SK-N-SH treated with all-trans-retinoic acid at 6 μM for 48 hours (cell line): ENCODE results near the gene NPFF.
A peak's percentile ranks its signal among the peaks of the same experiment; 100 is the strongest.

Source experiments
- ATAC-seq: fragments of 200-7000 bp; cut with Tn5 transposase; 3 replicates; pipeline ENCODE4 v1.9.1; 2020; ENCODE audit warnings: mild to moderate bottlenecking, moderate library complexity
- BACH2 ChIP-seq: fragments of 250-450 bp; sonication (Bioruptor Pico); IDR thresholded peaks from 2 replicates; pipeline ENCODE4 v1.9.0; 2021; ENCODE audit warnings: mild to moderate bottlenecking, borderline replicate concordance
- CREB5 ChIP-seq: fragments of 250-450 bp; sonication (Bioruptor Pico); IDR thresholded peaks from 2 replicates; pipeline ENCODE4 v1.5.1; 2020; ENCODE audit warnings: low read depth, mild to moderate bottlenecking, moderate library complexity
- CSDC2 ChIP-seq: fragments of 250-450 bp; sonication (Bioruptor Pico); IDR thresholded peaks from 2 replicates; pipeline ENCODE4 v1.5.0; 2020; ENCODE audit warnings: mild to moderate bottlenecking, moderate library complexity
- CSRNP3 ChIP-seq: fragments of 250-450 bp; sonication (Bioruptor Pico); IDR thresholded peaks from 2 replicates; pipeline ENCODE4 v1.5.1; 2021; ENCODE audit warnings: mild to moderate bottlenecking, moderate library complexity
- ESRRG ChIP-seq: fragments of 250-450 bp; sonication (Bioruptor Pico); IDR thresholded peaks from 2 replicates; pipeline ENCODE4 v1.6.1; 2021; ENCODE audit warnings: mild to moderate bottlenecking
- ISL1 ChIP-seq: fragments of 250-450 bp; sonication (Bioruptor Pico); IDR thresholded peaks from 2 replicates; pipeline ENCODE4 v2.1.2; 2022; ENCODE audit warnings: mild to moderate bottlenecking, moderate library complexity
- OSR1 ChIP-seq: fragments of 250-450 bp; sonication (Bioruptor Pico); IDR thresholded peaks from 2 replicates; pipeline ENCODE4 v1.8.0; 2022; ENCODE audit warnings: moderate library complexity, mild to moderate bottlenecking, inconsistent platforms
- PATZ1 ChIP-seq: fragments of 250-450 bp; sonication (Bioruptor Pico); IDR thresholded peaks from 2 replicates; pipeline ENCODE4 v1.8.0; 2020; ENCODE audit warnings: mild to moderate bottlenecking, moderate library complexity, borderline replicate concordance
- POU6F1 ChIP-seq: fragments of 250-450 bp; sonication (Bioruptor Pico); IDR thresholded peaks from 2 replicates; pipeline ENCODE4 v1.8.0; 2021; ENCODE audit warnings: low read depth, mild to moderate bottlenecking, moderate library complexity, borderline replicate concordance
- PPARA ChIP-seq: fragments of 250-450 bp; sonication (Bioruptor Pico); IDR thresholded peaks from 2 replicates; pipeline ENCODE4 v1.5.0; 2020; ENCODE audit warnings: mild to moderate bottlenecking, borderline replicate concordance
- SNAI2 ChIP-seq: fragments of 250-450 bp; sonication (Bioruptor Pico); IDR thresholded peaks from 2 replicates; pipeline ENCODE4 v1.5.0; 2020; ENCODE audit warnings: mild to moderate bottlenecking, moderate library complexity
- TCF4 ChIP-seq: fragments of 250-450 bp; sonication (Bioruptor Pico); IDR thresholded peaks from 2 replicates; pipeline ENCODE4 v1.8.0; 2021; ENCODE audit warnings: mild to moderate bottlenecking, moderate library complexity, borderline replicate concordance
- TOX ChIP-seq: fragments of 250-450 bp; sonication (Bioruptor Pico); IDR thresholded peaks from 2 replicates; pipeline ENCODE4 v1.8.0; 2021; ENCODE audit warnings: mild to moderate bottlenecking, moderate library complexity, borderline replicate concordance
- TSHZ2 ChIP-seq: fragments of 250-450 bp; sonication (Bioruptor Pico); IDR thresholded peaks from 2 replicates; pipeline ENCODE4 v1.5.0; 2020; ENCODE audit warnings: mild to moderate bottlenecking, moderate library complexity
- ZC3H10 ChIP-seq: fragments of 250-450 bp; sonication (Bioruptor Pico); IDR thresholded peaks from 2 replicates; pipeline ENCODE4 v1.5.1; 2021; ENCODE audit warnings: mild to moderate bottlenecking, moderate library complexity
- ZFP30 ChIP-seq: fragments of 450-650 bp; formaldehyde crosslinking; IDR thresholded peaks from 2 replicates; pipeline ENCODE4 v1.5.0; 2022; ENCODE audit warnings: mild to moderate bottlenecking, moderate library complexity
- ZNF565 ChIP-seq: fragments of 450-650 bp; formaldehyde crosslinking; conservative IDR thresholded peaks from 2 replicates; pipeline ENCODE4 v1.5.0; 2020; ENCODE audit warnings: low read depth, mild to moderate bottlenecking, moderate library complexity
- ZNF70 ChIP-seq: fragments of 450-650 bp; formaldehyde crosslinking; IDR thresholded peaks from 2 replicates; pipeline ENCODE4 v1.5.0; 2020; ENCODE audit warnings: mild to moderate bottlenecking, moderate library complexity
- ZNF8 ChIP-seq: fragments of 450-650 bp; formaldehyde crosslinking; IDR thresholded peaks from 2 replicates; pipeline ENCODE4 v1.5.0; 2020; ENCODE audit warnings: mild to moderate bottlenecking, moderate library complexity

NPFF gene

GRCh38 chr12:53482626-53483168 is 24.6 kb downstream of the NPFF start:
- ATAC-seq: peak; percentile 0; the same call in 2 of the 3 replicates
- TF ChIP-seq ZC3H10 (CRISPR knock-in tag) (peak; percentile 26; the same call in 1 of the 2 replicates), SNAI2 (no peak)

GRCh38 chr12:53481939-53482586 is 25.2 kb downstream of the NPFF start:
- peak; percentile 21 for ATAC-seq
- no peak for TF ChIP-seq ZC3H10 (CRISPR knock-in tag)
- no peak for TF ChIP-seq TOX
- no peak for TF ChIP-seq ZFP30
- no peak for TF ChIP-seq ZNF8 (CRISPR knock-in tag)
- no peak for TF ChIP-seq OSR1
- no peak for TF ChIP-seq CSDC2 (CRISPR knock-in tag)
- TF ChIP-seq PATZ1 (CRISPR knock-in tag): no peak
- TF ChIP-seq CSRNP3: no peak
- TF ChIP-seq ZNF565 (CRISPR knock-in tag): no peak
- TF ChIP-seq CREB5 (CRISPR knock-in tag): no peak
- no peak for TF ChIP-seq POU6F1 (CRISPR knock-in tag)
- TF ChIP-seq ESRRG (CRISPR knock-in tag): no peak
- TF ChIP-seq TCF4 (CRISPR knock-in tag): no peak
- TF ChIP-seq ISL1 (CRISPR knock-in tag): no peak
- TF ChIP-seq BACH2 (CRISPR knock-in tag): no peak
- no peak for TF ChIP-seq ZNF70 (CRISPR knock-in tag)
- TF ChIP-seq PPARA (CRISPR knock-in tag): no peak
- TF ChIP-seq TSHZ2 (CRISPR knock-in tag): no peak

- peak; percentile 1 for ATAC-seq
These were observed 25.8 kb downstream of the NPFF start for GRCh38 chr12:53481458-53481857.
